GM19463 (cell line): Measurements from ENCODE around the gene DNAJC4.
A peak's percentile ranks its signal among the peaks of the same experiment; 100 is the strongest.

Source experiments
- ATAC-seq: cut with Tn5 transposase; IDR thresholded peaks from one replicate; pipeline ENCODE4 v1.9.1; 2021; ENCODE audit warnings: mild to moderate bottlenecking, moderate library complexity; ENCODE audit not compliant: unreplicated experiment

The DNAJC4 gene

DNA sequence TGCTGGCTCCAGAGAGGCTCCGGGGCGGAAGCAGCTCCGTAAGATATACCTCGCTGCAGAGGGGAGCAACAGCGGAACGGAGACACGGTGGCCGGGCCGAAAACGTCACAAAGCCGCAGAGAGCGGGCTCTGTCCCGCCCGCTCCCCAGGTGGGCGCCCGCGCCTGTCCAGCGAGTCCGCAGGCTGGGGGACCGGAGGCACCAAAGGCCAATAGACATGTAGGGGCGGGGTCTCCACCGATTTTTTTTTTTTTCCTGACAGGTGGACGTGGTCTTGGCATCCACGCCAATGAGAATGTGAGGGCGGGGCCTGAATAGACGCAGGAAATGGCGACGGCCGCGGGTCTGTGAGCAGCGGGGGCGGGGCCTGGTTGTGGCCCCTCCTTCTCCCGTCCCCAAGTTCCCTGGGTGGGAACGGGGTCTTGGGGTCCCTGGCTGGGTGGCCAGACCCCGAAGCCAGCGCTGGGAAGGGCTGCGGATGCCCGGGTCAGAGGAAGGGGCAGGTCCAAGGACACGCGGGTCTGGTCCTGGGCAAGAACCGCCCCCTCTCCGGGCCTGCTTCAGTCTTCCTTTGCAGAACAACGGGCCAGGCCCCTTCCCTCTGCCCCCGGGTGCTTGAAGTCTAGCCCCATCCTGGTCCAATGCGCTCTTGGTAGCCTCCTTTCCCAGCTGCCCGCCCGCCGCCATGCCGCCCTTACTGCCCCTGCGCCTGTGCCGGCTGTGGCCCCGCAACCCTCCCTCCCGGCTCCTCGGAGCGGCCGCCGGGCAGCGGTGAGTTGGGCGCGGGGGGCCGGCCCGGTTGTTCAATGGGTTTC is at the start of gene DNAJC4:
Gene DNAJC4, plus strand, starts transcription at position 378 of the 814 bp plus-strand sequence. Its CDS starts 307 bp downstream, at position 685.
- peak; percentile 38 for ATAC-seq

DNA sequence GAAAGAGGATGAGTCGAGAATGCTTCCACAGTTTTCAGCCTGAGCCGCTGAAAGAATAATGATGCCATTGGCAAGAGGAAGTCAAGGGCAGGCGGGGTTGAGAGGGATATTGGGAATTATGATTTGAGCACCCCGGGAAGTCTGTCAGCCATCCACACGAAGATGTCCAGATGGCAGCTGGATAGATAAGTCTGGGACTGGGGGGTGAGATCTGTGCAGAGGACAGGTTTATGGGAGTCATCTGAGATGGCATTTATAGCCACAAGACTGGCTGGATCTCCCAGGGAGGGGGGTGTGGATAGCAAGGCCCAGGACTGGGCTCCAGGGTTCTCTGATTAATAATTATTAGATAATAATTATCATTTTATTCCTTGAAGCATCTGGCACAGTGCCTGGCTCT is 49.5 kb upstream of the DNAJC4 start:
- ATAC-seq, result no peak

DNA sequence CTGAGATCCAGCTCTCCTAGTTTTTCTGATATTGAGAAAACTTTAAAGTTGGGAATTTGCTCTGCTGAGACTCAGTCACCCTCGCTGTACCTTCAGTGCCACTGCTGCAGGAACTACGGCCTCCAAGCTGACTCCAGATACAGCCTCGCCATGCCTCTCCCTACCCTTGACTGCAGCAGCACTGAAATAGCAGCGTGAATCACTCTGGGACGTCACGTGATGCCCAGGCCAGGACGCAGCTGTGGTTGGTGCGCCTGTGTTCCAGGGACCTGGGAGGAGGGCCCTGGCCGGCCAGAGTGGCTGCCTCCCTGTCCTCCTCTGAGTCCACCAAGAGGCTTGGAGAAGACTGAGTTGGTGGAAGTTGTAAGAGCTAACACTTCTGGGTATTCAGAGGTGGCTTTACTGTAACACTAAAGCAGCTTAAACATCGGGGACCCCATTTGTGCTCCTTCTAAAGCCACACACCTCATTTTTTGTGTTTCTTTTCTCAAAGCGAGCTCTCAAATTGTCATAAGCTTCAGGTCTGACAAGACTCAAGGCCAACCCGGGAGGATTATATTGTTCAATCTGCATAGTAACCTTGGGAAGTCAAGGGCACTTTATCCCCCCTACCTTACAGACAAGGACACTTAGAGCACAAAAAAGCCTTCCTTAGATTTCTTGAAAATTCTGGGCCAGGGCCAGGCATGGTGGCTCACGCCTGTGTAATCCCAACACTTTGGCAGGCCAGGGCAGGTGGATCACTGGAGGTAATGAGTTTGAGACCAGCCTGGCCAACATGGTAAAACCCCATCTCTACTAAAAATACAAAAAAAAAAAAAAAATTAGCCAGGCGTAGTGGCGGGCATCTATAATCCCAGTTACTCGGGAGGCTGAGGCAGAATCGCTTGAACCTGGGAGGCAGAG is 48.6 kb upstream of the DNAJC4 start:
- no peak for ATAC-seq

GRCh38 chr11:64183890-64184289 is 46.5 kb upstream of the DNAJC4 start:
- no peak for ATAC-seq

- ATAC-seq, result peak; percentile 10
Measured at GRCh38 chr11:64185175-64185692, 45.1 kb upstream of the DNAJC4 start.

DNA sequence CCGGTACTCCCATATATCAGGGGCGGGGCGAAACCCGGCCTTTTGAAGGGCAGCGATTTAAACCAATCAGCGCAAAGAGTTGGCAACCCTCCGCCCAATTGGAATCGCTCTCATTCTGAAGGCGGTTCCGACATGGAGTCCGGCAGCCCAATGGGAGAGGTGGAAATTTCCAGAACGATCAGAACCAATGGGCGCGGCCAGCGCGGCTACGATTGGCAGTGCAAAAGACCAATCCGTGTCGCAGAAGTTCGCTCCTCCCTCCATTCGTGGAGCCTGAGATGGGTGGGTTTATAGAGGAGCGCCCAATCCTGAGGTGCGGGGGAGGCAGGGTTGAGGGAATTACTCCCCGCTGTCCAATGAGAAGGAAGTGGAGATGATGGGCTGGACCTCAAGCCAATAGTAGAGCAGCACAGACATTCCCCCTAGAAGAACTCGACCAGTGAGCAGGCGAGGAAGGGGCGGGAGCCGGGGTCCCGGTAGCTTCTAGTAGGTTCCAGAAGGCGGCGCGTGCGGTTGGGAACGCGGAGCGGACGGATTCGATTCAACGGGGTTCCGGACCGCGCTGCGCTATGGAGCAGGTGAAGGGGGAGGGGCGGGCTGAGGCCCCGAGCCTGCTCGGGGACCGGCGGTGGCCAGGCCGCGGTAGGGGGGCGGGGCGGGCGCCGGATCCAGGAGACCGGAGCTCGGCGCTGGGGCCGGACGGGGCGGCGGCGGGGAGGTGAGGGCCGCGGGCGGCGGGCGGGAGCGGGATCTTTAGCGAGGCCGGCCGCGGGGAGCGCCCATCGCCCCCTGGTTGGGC is 44.5 kb upstream of the DNAJC4 start, which contains the start of gene STIP1:
Gene STIP1, plus strand, starts transcription at position 479 of the 799 bp plus-strand sequence. Its CDS starts 91 bp downstream, at position 570.
- ATAC-seq, result peak; percentile 80

DNA sequence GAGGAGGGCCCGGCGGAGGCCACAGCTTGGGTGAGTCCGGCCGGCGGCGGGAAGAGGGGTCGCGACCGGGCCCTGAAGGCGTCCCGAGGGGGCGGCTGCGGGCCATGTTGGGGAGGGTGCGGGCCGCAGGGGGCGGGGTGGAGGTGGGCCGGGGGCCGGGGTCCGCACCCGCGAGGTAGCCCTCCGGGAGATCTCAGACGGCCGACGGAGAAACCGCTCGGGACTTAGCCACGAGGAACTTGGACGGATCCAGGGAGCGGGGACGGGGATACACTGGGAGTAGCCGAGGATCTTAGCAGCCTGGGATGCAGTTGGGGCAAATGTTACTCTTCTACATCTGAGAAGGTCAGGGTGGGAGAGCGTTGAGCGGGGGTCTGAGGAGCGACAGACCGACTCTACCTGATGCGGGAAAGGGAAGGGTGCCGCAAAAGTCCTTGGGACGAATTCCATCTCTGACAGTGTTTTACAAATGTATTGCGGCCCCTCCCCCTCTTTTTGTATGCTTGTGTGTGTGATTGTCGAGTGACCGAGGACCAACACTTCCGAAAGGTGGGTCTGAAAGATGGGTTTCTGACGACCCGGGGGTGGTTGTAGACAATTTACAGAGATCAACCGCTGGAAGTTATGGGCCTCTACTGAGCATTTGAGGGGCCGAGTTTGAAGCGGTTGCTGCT is 43.7 kb upstream of the DNAJC4 start:
- ATAC-seq, result no peak

DNA sequence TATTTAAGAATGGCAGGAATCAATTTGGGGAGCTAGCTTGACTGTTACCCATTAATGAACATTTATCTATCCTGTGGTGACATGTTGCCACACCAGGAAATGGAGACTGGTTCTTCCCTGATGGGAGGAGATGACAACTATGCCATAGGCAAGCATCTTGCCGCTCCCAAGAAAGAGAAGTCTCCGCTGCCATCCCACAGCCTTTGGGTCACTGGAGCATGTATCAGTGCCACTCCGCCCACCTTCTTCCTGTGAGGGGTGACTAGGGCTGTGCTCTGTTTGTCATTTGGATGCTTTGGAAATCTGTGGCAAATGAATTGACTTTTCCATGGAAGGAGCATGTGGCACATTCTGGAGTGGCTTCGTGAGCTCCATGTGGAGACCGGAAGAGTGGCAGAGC is 37.9 kb upstream of the DNAJC4 start:
- ATAC-seq, result no peak

DNA sequence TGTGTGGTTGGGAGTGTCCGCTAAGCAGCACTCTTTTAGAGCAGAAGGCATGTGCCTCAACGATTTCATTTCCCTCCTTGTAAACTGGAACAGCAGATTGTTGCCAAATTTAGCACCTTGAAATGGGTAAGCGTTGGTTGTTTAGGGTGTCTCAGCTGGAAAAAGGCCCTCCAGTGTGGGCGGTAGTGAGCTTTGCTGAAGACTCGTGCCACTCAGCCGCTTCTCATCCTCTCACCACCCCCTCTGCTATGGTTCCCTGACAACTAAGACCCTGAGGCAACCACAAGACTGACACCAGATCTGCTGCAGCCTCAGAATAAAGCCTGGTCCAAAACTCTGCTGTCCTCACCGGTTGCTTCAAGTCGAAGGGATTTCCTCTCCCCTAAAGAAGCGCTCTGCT is 33.7 kb upstream of the DNAJC4 start:
- no peak for ATAC-seq

- no peak for ATAC-seq
Measured at GRCh38 chr11:64198511-64198910, 31.8 kb upstream of the DNAJC4 start.

- no peak for ATAC-seq
Measured at GRCh38 chr11:64201543-64201942, 28.8 kb upstream of the DNAJC4 start.

GRCh38 chr11:64202992-64203391 is 27.4 kb upstream of the DNAJC4 start:
- ATAC-seq, result no peak

DNA sequence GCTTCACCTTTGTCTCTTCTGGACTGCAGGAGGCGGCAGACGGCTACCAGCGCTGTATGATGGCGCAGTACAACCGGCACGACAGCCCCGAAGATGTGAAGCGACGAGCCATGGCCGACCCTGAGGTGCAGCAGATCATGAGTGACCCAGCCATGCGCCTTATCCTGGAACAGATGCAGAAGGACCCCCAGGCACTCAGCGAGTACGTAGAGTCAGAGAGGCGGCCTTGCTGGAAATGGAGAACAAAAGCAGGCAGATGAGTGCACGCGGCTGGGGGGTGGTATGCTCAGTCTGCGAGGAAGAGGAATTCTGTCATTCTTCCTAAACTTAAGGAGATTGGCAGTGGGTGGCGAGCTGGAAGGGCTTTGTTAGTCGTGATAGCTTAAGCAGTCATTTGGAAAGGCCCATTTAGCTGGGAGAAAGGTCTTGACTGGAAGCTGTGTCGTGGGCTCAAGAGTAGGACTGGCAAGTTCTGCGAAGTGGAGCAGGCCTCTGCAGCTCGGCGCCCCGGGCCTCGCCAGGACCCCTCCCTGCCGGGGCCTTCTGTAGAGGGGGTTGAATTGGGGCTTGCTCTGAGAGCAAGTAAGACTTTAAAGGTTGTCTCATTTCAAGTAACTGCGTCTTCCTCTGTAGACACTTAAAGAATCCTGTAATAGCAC is 26.8 kb upstream of the DNAJC4 start:
- no peak for ATAC-seq

DNA sequence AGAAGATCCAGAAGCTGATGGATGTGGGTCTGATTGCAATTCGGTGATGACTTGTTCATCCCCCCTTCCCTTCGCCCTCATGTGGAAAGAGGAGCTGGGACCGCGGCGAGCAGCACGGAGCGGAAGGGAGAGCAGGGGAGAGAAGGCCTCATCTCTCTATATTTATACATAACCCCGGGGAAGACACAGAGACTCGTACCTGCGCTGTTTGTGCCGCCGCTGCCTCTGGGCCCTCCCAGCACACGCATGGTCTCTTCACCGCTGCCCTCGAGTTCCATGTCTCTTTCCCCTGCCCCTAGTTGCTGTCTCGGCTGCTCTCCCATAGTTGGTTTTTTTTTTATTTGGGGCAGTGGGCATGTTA is 26.3 kb upstream of the DNAJC4 start:
- ATAC-seq, result no peak

DNA sequence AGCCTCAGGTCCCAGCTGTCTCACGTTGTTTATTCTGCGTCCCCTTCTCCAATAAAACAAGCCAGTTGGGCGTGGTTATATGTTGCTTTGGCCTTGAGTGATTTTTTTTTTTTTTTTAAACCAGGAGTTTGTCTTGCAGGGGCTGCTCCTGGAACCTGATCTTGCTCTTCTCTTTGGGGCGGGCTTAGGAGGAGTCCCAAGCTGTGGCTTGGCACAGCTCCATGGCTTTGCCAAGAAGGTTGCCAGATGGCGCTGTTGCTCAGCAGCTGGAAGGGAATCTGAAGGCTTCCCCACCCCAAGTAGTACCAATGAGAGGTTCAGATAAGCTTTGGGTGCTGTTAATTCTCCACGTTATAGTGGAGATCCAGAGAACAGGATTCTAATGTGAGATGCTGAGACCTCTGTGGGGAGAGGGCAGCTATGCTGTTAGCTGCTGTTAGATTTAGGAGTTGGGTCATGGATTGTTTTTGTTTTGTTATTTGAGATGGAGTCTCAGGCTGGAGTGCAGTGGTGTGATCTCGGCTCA is 25.8 kb upstream of the DNAJC4 start:
- no peak for ATAC-seq

DNA sequence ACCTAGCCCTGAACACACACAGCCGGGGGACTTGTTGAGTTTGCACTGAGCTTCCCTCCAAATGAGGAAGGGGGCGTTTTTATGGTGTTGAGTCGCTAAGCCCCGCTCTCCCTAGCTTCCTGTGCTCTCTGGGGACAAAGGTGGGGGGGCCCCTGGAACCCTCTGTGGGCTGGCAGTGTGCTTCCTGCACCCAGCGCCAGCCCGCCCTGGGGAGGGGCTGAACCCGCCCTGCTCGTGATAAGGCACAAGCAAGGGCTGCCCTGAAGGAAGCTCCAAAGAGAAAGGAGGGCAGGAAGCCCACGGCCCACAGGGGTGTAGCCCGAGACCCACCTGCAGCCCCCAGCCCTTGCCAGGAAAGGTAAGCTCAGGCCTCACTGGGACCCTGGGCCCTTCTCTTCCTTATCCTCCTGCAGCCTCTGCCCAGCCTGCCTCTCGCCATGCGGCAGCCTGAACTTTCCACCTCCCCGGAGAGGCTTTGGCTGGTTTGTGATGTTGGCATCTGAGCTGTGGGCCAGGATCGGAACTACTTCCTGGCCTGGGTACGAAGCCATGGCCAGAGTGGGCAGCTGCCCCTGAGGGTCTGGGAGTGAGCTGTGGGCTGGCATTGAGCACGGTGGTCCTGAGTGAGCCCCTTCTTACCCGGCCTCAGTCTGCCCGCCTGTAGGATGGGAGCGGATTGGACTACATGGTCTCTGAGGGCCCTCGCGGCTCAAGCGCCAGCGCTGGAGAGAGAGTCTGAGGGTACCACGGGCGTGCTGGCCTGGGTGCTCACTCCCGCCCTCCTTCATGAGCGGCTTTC is 23.7 kb upstream of the DNAJC4 start, which contains the start of gene FERMT3:
Gene FERMT3, plus strand, starts transcription at position 265 of the 799 bp plus-strand sequence. CDS start 644 bp downstream, outside the sequence.
- peak; percentile 48 for ATAC-seq

- ATAC-seq, result peak; percentile 64
Measured at GRCh38 chr11:64207256-64208085, 22.9 kb upstream of the DNAJC4 start.
